ENCODE measurements around the gene COASY.

DNA sequence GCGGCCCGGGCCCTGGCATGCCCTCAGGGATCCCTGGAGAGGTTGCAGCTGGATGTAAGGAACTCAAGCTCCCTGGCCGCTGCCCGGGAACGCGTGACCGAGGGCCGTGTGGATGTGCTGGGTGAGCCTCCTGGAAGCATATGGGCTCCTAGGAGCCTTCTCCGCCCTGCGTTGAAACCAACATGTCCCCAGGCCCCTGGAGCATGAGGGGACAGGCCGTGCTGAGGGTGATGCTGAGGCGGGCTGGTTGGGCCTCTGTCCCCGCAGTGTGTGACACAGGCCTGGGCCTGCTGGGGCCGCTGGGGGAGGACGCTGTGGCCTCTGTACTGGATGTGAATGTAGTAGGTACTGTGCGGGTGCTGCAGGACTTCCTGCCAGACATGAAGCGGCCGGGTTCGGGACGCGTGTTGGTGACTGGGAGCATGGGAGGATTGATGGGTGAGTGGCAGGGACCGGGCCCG, 14.9 kb upstream of the COASY start:
- TF ChIP-seq, protein P1, sequence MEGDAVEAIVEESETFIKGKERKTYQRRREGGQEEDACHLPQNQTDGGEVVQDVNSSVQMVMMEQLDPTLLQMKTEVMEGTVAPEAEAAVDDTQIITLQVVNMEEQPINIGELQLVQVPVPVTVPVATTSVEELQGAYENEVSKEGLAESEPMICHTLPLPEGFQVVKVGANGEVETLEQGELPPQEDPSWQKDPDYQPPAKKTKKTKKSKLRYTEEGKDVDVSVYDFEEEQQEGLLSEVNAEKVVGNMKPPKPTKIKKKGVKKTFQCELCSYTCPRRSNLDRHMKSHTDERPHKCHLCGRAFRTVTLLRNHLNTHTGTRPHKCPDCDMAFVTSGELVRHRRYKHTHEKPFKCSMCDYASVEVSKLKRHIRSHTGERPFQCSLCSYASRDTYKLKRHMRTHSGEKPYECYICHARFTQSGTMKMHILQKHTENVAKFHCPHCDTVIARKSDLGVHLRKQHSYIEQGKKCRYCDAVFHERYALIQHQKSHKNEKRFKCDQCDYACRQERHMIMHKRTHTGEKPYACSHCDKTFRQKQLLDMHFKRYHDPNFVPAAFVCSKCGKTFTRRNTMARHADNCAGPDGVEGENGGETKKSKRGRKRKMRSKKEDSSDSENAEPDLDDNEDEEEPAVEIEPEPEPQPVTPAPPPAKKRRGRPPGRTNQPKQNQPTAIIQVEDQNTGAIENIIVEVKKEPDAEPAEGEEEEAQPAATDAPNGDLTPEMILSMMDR (IDR thresholded peaks at IDR 0.05): no peak
- no peak for TF ChIP-seq POLR2A (IDR thresholded peaks at IDR 0.05)

All from transverse colon (tissue), 3 donors.